ENCODE measurements around the gene PNCK. TPM values are rescaled to one million over a fixed set of nuclear protein-coding genes. Genes with fewer than 3 reads are reported as not detected.

Gene PNCK
- total RNA-seq, 1 donor from 2014 or later: 0.72 TPM

GRCh38 chrX:153681175-153681574, 7.6 kb upstream of the PNCK start:
- no peak overlapping the region for H3K4me3 ChIP-seq
- DNase-seq: no peak
- no peaks in the 10 kb centered on the region for H3K27me3 ChIP-seq
- intact Hi-C loops (cut with DNase I): no loop called here
- no peaks in the 10 kb centered on the region for H3K36me3 ChIP-seq
- no peak for TF ChIP-seq CTCF (IDR thresholded peaks at IDR 0.05)
- no peaks in the 10 kb centered on the region for H3K4me1 ChIP-seq
- no peak overlapping the region for H3K27ac ChIP-seq
- no peak for ATAC-seq
- H3K9me3 ChIP-seq: no peaks in the 10 kb centered on the region

DNA sequence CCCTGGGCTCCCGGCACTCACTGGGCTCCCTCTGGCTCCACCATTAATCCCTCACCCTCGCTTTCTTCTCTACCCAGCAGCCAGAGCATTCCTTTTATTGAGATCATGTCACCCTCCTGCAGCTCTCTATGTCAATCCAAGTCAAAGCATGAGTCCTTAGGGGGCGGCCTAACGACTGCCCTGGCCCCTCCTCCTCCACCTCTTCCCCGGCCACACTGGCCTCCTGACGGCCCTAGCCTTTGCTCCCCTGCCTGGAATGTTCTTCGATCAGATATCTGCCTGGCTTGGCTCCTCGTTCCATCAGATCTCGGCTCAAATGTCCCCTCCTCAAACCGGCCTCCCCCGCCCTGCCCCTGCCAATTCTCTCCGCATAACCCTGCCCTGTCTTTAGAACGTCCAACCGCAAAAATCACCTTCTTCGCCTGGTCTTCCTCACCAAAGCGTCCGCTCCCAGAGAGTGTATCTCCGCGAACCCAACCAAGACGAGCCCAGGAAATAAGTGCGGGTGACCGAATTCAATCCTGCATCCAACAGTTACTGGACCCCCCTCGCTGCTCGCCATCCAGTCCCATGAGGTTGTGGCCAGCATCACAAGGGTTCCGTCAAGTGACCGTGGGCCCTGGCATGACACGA, 722 bp upstream of the PNCK start:
- Histone ChIP-seq H3K27ac (no peak overlapping the region), H3K9me3 (no peaks in the 10 kb centered on the region), H3K36me3 (no peaks in the 10 kb centered on the region), H3K4me3 (no peak overlapping the region), H3K27me3 (peaks cover 4% of the 10 kb centered on the region), H3K4me1 (no peaks in the 10 kb centered on the region)
- no peak for ATAC-seq
- no peak for DNase-seq
- intact Hi-C loops (cut with DNase I): no loop called here
- no peak for TF ChIP-seq CTCF (IDR thresholded peaks at IDR 0.05)

GRCh38 chrX:153672531-153673427, 834 bp downstream of the PNCK start:
- TF ChIP-seq CTCF (IDR thresholded peaks at IDR 0.05): no peak
- H3K27ac ChIP-seq: no peak overlapping the region
- H3K36me3 ChIP-seq: no peaks in the 10 kb centered on the region
- H3K9me3 ChIP-seq: no peaks in the 10 kb centered on the region
- H3K27me3 ChIP-seq: peaks cover 4% of the 10 kb centered on the region
- no peak overlapping the region for H3K4me3 ChIP-seq
- intact Hi-C loops (cut with DNase I): no loop called here
- ATAC-seq: no peak
- DNase-seq: no peak
- H3K4me1 ChIP-seq: no peaks in the 10 kb centered on the region

DNA sequence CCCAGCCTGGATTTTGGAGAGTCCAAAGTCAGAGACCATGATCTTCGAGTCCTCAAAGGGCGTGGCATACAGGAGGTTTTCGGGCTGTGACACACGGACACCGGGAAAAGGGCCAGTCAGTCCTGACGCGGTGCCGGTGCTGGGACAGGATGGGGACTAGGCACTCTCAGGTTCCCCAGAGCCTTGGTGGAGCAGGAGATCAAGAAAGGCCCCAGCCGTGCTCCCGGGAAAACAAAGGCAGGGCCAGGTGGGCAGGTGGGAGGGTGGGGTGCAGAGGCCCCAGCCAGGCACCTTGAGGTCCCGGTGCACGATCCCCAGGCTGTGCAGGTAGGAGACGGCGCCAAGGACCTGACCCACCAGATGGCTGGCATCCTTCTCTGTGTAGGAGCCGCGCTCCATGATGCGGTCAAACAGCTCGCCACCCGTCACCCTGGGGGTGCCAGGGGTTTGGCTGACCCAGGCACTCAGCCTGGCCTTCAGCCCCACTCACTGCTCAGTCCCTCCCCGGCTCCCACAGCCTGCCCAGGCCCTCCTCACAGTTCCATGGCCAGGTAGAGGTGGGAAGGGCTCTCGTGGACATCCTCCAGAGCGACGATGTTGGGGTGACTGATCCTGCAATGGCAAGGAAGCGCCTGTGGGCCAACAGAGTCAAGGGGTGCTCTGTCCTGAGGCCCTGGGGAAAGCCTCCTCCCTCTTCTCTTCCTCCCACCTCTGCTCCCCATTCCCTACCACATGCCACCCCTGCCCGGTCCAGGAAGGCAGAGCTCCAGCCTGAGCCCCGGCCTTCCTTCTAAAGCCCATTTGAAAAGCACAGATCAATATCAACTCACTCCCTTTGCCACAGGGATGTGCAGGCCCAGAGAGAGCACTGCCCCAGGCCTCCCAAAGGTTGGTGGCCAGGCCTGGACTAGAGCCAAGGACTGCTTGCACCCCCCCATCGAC, 1.8 kb downstream of the PNCK start:
- ATAC-seq: no peak
- H3K4me3 ChIP-seq: no peak overlapping the region
- DNase-seq: no peak
- no peak for TF ChIP-seq CTCF (IDR thresholded peaks at IDR 0.05)
- no peak overlapping the region for H3K27ac ChIP-seq
- H3K36me3 ChIP-seq: no peaks in the 10 kb centered on the region
- no peaks in the 10 kb centered on the region for H3K4me1 ChIP-seq
- H3K27me3 ChIP-seq: peaks cover 4% of the 10 kb centered on the region
- H3K9me3 ChIP-seq: no peaks in the 10 kb centered on the region
- intact Hi-C loops (cut with DNase I): no loop called here

- Histone ChIP-seq H3K9me3 (no peaks in the 10 kb centered on the region), H3K27ac (no peak overlapping the region), H3K36me3 (no peaks in the 10 kb centered on the region), H3K27me3 (peaks cover 4% of the 10 kb centered on the region), H3K4me1 (no peaks in the 10 kb centered on the region), H3K4me3 (no peak overlapping the region)
- no peak for DNase-seq
- ATAC-seq: no peak
- intact Hi-C loops (cut with DNase I): no loop called here
- no peak for TF ChIP-seq CTCF (IDR thresholded peaks at IDR 0.05)
These were observed 2.6 kb downstream of the PNCK start for GRCh38 chrX:153670748-153671588.
